Trophoblast cell (in vitro differentiated cells and primary cell): ENCODE data around the gene RAB6B.

Experiments
- DNase-seq, 2 donors: peaks; one replicate each; pipeline ENCODE4 v3.0.0-alpha.2; 2016
- H2AFZ ChIP-seq: 2 replicates; pipeline ENCODE4 v1.6.1; 2013; ENCODE audit warnings: low read length, moderate library complexity, mild to moderate bottlenecking; ENCODE audit not compliant: insufficient read depth, poor library complexity
- H2AK5ac ChIP-seq: 2 replicates; pipeline ENCODE4 v1.6.1; 2013; ENCODE audit warnings: mild to moderate bottlenecking, low read length
- H2BK120ac ChIP-seq: 2 replicates; pipeline ENCODE4 v1.6.1; 2013; ENCODE audit warnings: low read length, mild to moderate bottlenecking, moderate library complexity; ENCODE audit not compliant: insufficient read depth, poor library complexity
- H2BK12ac ChIP-seq: 2 replicates; pipeline ENCODE4 v1.6.1; 2013; ENCODE audit warnings: mild to moderate bottlenecking, low read length, moderate library complexity
- H2BK5ac ChIP-seq: 2 replicates; pipeline ENCODE4 v1.6.1; 2013; ENCODE audit warnings: low read length, low read depth, moderate library complexity, mild to moderate bottlenecking; ENCODE audit not compliant: poor library complexity
- H3K14ac ChIP-seq: 2 replicates; pipeline ENCODE4 v1.6.1; 2013; ENCODE audit warnings: mild to moderate bottlenecking, low read length
- H3K18ac ChIP-seq: 2 replicates; pipeline ENCODE4 v1.6.1; 2013; ENCODE audit warnings: mild to moderate bottlenecking, low read length
- H3K23ac ChIP-seq: 2 replicates; pipeline ENCODE4 v1.6.1; 2013; ENCODE audit warnings: low read length
- H3K27ac ChIP-seq: 2 replicates; pipeline ENCODE4 v1.5.1; 2013; ENCODE audit warnings: low read depth, mild to moderate bottlenecking, inconsistent platforms, low read length, moderate library complexity
- H3K27me3 ChIP-seq: 2 replicates; pipeline ENCODE4 v1.6.1; 2013; ENCODE audit warnings: inconsistent platforms, mild to moderate bottlenecking, low read length, moderate library complexity; ENCODE audit not compliant: insufficient read depth
- H3K36me3 ChIP-seq, 2 experiments: 1 replicate in 1 of 2; 2 replicates in 1 of 2; pipeline ENCODE4 v1.6.1; 2013; ENCODE audit warnings: low read length in 2 of 2, mild to moderate bottlenecking in 2 of 2, moderate library complexity in 1 of 2; ENCODE audit not compliant: insufficient read depth in 2 of 2, control insufficient read depth in 1 of 2
- H3K4ac ChIP-seq: 2 replicates; pipeline ENCODE4 v1.6.1; 2013; ENCODE audit warnings: low read depth, mild to moderate bottlenecking, low read length, moderate library complexity
- H3K4me1 ChIP-seq, 2 experiments: 1 replicate in 1 of 2; 2 replicates in 1 of 2; pipeline ENCODE4 v1.6.1; 2013; ENCODE audit warnings: low read length in 2 of 2, mild to moderate bottlenecking in 2 of 2, moderate library complexity in 1 of 2; ENCODE audit not compliant: insufficient read depth in 2 of 2, control insufficient read depth in 1 of 2
- H3K4me2 ChIP-seq: 2 replicates; pipeline ENCODE4 v1.6.1; 2013; ENCODE audit warnings: inconsistent platforms, mild to moderate bottlenecking, low read length, moderate library complexity
- H3K4me3 ChIP-seq: 2 replicates; pipeline ENCODE4 v1.5.1; 2013; ENCODE audit warnings: mild to moderate bottlenecking, low read depth, low read length, inconsistent platforms
- H3K79me1 ChIP-seq: one replicate; pipeline ENCODE4 v1.6.1; 2013; ENCODE audit warnings: low read length
- H3K79me2 ChIP-seq: 2 replicates; pipeline ENCODE4 v1.6.1; 2013; ENCODE audit warnings: low read length, mild to moderate bottlenecking; ENCODE audit not compliant: control insufficient read depth, insufficient read depth, poor library complexity
- H3K9ac ChIP-seq: 2 replicates; pipeline ENCODE4 v1.6.1; 2013; ENCODE audit warnings: mild to moderate bottlenecking, low read length
- H3K9me3 ChIP-seq: 2 replicates; pipeline ENCODE4 v1.6.1; 2013; ENCODE audit warnings: low read depth, mild to moderate bottlenecking, control low read depth, inconsistent platforms, low read length; ENCODE audit not compliant: insufficient read depth
- H4K12ac ChIP-seq: 2 replicates; pipeline ENCODE4 v1.6.1; 2013; ENCODE audit warnings: low read depth, mild to moderate bottlenecking, low read length, moderate library complexity
- H4K8ac ChIP-seq: 2 replicates; pipeline ENCODE4 v1.6.1; 2013; ENCODE audit warnings: low read depth, mild to moderate bottlenecking, low read length, moderate library complexity
- H4K91ac ChIP-seq: one replicate; pipeline ENCODE4 v1.6.1; 2013; ENCODE audit warnings: low read depth, mild to moderate bottlenecking, low read length, moderate library complexity
- WGBS: extraction: QIAGEN DNeasy Blood & Tissue Kit; methylation state at CpG from one replicate; pipeline ENCODE4 v1.1.7; 2013; ENCODE audit warnings: missing lambda C conversion rate; ENCODE audit not compliant: insufficient read length, insufficient coverage; ENCODE audit errors: extremely low coverage; 5-methylcytosine and 5-hydroxymethylcytosine counted together

RAB6B gene

DNA sequence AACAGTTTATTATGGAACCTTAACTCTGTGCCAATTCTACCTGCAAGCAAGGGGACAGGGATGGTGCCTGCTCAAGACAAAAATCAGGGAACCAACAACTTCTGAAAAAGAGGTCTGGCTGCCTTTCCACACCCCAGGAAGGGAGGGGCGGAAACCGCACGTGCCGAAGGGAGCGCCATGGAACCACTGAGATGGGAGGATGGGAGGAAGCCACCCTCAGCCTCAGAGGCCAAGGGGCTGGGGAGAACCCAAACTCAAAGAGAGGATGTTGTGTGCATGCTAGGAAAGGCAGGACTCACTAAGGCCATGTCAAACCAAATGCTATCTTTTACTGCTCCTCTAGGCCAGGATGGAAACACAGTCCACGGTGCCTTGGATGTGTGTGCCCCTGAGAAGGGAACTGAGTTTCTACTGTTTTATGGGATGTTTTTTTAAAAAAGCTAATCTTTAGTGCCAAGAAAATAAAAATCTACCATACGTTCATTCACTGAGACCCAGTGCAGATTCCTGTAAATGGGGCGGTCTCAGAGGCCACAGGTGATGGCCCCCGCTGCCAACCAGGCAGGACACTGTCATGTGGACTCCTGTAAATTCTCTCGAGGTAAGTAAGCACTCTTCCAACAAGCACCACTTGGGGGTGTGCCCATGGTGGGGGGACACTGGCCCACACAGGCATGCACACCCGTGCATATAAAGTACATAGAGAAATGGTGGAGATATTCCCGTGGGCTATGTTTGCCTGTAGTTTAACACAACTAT is 69.5 kb downstream of the RAB6B start:
- no peak overlapping the region for H3K18ac ChIP-seq
- H2BK5ac ChIP-seq, result no peak overlapping the region
- peaks cover 9 to 20% of the 10 kb centered on the region in 2 experiments for H3K36me3 ChIP-seq
- DNase-seq, result no peak
- no peak overlapping the region for H3K9ac ChIP-seq
- no peaks in the 10 kb centered on the region for H3K79me2 ChIP-seq
- H3K9me3 ChIP-seq, result peaks cover 7% of the 10 kb centered on the region
- H2AFZ ChIP-seq, result no peak overlapping the region
- WGBS, result no CpG with 5 or more reads among the region's 12 CpGs
- H2BK120ac ChIP-seq, result no peak overlapping the region
- H3K23ac ChIP-seq, result no peak overlapping the region
- no peak overlapping the region for H3K4me2 ChIP-seq
- H2BK12ac ChIP-seq, result no peak overlapping the region
- H3K4me3 ChIP-seq, result no peak overlapping the region
- no peaks in the 10 kb centered on the region for H3K27me3 ChIP-seq
- H3K79me1 ChIP-seq, result no peaks in the 10 kb centered on the region
- H4K12ac ChIP-seq, result no peak overlapping the region
- H3K14ac ChIP-seq, result no peak overlapping the region
- no peak overlapping the region for H2AK5ac ChIP-seq
- H4K91ac ChIP-seq, result no peak overlapping the region
- no peak overlapping the region for H3K4ac ChIP-seq
- H3K4me1 ChIP-seq, result peaks cover 0 to 2% of the 10 kb centered on the region in 2 experiments
- H3K27ac ChIP-seq, result no peak overlapping the region
- no peak overlapping the region for H4K8ac ChIP-seq

DNA sequence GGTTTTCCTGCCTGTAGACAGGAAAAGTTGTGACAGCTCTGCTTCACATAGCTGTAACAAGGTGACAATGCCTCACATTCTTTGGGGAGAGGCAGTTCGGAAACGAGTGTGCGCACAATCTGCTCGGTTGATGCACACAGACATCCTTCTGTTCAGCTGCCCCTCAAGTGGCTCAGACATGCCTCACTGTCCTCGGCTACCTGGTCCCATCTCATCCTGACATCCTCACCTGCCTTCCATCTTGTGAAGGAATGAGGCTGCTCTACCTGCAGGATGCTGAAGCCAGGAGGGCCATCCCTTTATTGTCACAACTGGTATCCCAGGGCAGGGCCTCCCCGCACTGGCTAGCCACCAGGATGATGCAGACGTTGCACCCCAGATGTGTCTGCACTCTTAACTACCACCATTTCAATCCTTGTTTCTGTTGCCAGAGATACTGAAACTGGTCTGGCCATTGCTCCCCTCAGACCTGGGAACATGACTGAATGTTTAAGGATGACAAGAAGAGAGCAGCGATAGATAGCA is 70.7 kb downstream of the RAB6B start:
- no peak overlapping the region for H3K23ac ChIP-seq
- no CpG with 5 or more reads among the region's 8 CpGs for WGBS

DNA sequence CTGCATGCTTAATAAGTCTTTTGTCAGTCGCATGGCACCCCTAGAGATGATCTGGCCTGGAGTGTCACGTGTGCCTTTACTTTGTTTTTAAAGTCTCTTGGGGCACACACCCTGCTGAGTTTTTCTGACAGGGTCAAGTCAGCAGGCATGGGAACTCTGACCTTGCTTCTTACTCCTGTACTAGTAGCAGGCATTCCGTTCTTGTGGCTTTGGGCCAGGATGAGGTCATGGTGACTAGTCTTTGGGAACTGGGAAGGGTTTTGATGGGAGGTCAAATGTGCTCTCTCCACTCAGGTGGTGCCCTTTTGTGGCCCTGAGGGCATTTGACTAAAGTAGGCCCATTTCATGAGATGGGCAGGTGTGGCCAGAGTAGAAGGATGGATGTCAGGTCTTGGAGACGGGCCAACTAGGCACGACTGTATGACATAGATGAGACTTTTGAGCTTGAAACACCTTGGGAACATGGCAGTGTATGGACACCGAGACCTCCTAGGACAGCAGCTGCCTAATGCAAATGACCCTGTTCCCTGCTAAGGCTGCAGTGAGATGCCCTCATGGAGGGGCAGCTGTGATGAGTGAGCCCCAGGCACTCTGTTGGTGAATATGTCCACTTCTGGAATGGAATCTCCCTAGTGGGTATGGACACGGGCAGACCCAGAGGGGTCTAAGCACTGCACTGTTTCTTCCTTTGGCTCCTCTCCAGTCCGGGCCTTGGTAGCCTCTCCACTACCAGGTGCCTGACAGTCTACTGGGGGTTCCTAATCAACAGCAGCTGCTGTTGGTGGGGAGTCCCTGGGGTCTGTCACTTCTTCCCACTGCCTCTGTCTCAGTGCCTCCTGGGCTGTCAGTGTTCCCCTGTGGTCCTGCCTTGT is 73.7 kb downstream of the RAB6B start:
- no peaks in the 10 kb centered on the region for H3K27me3 ChIP-seq
- H3K9me3 ChIP-seq, result peaks cover 5% of the 10 kb centered on the region
- no peak overlapping the region for H2BK12ac ChIP-seq
- no peak overlapping the region for H3K23ac ChIP-seq
- H3K79me2 ChIP-seq, result no peaks in the 10 kb centered on the region
- no peak overlapping the region for H4K8ac ChIP-seq
- H2AFZ ChIP-seq, result no peak overlapping the region
- no peaks in the 10 kb centered on the region for H3K79me1 ChIP-seq
- no peak overlapping the region for H3K4me3 ChIP-seq
- H3K14ac ChIP-seq, result no peak overlapping the region
- H3K18ac ChIP-seq, result no peak overlapping the region
- no peak overlapping the region for H2AK5ac ChIP-seq
- H3K9ac ChIP-seq, result no peak overlapping the region
- H3K4me2 ChIP-seq, result no peak overlapping the region
- H2BK5ac ChIP-seq, result no peak overlapping the region
- no peak overlapping the region for H3K27ac ChIP-seq
- no peak overlapping the region for H2BK120ac ChIP-seq
- peak in 1 of 2 donors; percentile 38 for DNase-seq
- H3K4ac ChIP-seq, result no peak overlapping the region
- WGBS, result no CpG with 5 or more reads among the region's 8 CpGs
- no peak overlapping the region for H4K12ac ChIP-seq
- H4K91ac ChIP-seq, result no peak overlapping the region
- H3K4me1 ChIP-seq, result peaks cover 0 to 2% of the 10 kb centered on the region in 2 experiments
- H3K36me3 ChIP-seq, result peaks cover 17 to 38% of the 10 kb centered on the region in 2 experiments

More for the DNA sequence above, 70.7 kb downstream of the RAB6B start:
- Histone ChIP-seq H3K79me2 (no peaks in the 10 kb centered on the region), H3K4me3 (no peak overlapping the region), H3K4me2 (no peak overlapping the region), H3K9ac (no peak overlapping the region), H2AK5ac (no peak overlapping the region), H4K12ac (no peak overlapping the region), H3K18ac (no peak overlapping the region), H3K4me1 (peaks cover 0 to 2% of the 10 kb centered on the region in 2 experiments), H3K27me3 (no peaks in the 10 kb centered on the region), H3K9me3 (peaks cover 7% of the 10 kb centered on the region), H3K79me1 (no peaks in the 10 kb centered on the region), H4K8ac (no peak overlapping the region), H2BK5ac (no peak overlapping the region), H2BK120ac (no peak overlapping the region), H3K4ac (no peak overlapping the region), H4K91ac (no peak overlapping the region), H3K14ac (no peak overlapping the region), H3K27ac (no peak overlapping the region), H2AFZ (no peak overlapping the region), H3K36me3 (peaks cover 13 to 29% of the 10 kb centered on the region in 2 experiments), H2BK12ac (no peak overlapping the region)
- no peak for DNase-seq

DNA sequence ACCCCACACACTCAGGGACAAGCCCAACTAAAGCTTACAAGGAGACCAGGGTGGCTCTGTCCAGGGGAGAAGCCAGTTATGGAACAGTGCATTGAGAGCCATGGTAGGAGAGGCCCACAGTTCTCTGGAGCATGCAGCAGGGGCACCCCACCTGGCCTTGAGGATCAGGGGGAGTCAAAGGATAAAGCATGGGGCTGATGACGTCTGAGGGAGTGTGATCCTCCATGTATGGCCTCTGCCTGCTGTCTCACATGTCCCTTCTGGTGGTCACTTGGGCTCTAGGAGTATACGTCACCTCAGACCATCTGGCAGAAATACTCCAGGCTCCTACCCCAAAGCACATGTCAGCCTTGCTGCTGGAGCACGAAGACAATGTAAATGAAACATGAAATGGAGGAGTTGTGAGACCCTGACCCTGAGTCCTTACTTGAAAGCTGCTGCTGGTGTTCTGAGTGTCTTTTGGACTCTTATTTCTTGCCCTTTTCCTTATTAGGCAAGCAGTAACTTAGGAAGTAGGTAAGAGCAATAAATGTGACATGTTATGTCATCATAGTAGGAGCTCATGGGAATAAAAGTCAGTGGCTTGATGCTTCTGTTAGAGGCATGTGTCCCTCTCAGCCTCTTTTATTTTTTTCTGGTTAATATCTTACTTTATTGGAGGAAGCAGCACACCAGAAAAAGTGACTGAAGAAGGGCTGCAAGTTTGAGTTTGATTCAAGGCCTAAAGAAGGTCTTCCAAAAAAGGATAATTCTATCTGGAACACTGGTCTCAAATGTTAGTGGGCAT is 74.6 kb downstream of the RAB6B start:
- Histone ChIP-seq H3K4ac (no peak overlapping the region), H3K23ac (no peak overlapping the region), H2AK5ac (no peak overlapping the region), H2BK5ac (no peak overlapping the region), H3K14ac (no peak overlapping the region), H3K9ac (peak overlapping the region; percentile 8), H3K4me1 (peaks cover 0 to 2% of the 10 kb centered on the region in 2 experiments), H3K4me3 (no peak overlapping the region), H3K27me3 (no peaks in the 10 kb centered on the region), H2BK12ac (no peak overlapping the region), H4K8ac (no peak overlapping the region), H2AFZ (no peak overlapping the region), H4K91ac (no peak overlapping the region), H4K12ac (no peak overlapping the region), H3K27ac (no peak overlapping the region), H3K9me3 (peaks cover 5% of the 10 kb centered on the region), H3K18ac (no peak overlapping the region), H3K4me2 (no peak overlapping the region), H3K36me3 (peaks cover 17 to 38% of the 10 kb centered on the region in 2 experiments), H2BK120ac (no peak overlapping the region), H3K79me1 (no peaks in the 10 kb centered on the region), H3K79me2 (no peaks in the 10 kb centered on the region)
- no CpG with 5 or more reads among the region's 3 CpGs for WGBS
- DNase-seq, result no peak
